Articular chondrocyte of knee joint (primary cell): ENCODE measurements around the gene SLC28A2. TPM values are rescaled to one million over a fixed set of nuclear protein-coding genes. Genes with fewer than 3 reads are reported as not detected.

ENCODE experiments used
- total RNA-seq: library from RNA; depleted of rRNA; stranded (reverse); fragments of >200 nt; gene quantifications from 2 replicates; pipeline ENCODE4 v1.2.3, GENCODE V29; 2012

SLC28A2 gene
- total RNA-seq = not detected in 2 replicates

GRCh38 chr15:45251888-45252287 is at the start of gene SLC28A2:
Gene SLC28A2, plus strand, starts transcription at chr15:45252234. Its CDS starts 982 bp downstream, at chr15:45253216.

Other genes starting within 250 kb of the SLC28A2 start
- 14.4 and 17.0 TPM in 2 replicates for gene SORD, start 229.0 kb upstream of the SLC28A2 start, total RNA-seq
- under 0.01 TPM in 1 of 2 replicates, not detected in the other for gene DUOX2, start 138.1 kb upstream of the SLC28A2 start, total RNA-seq
- not detected in 2 replicates for gene DUOXA2, start 137.9 kb upstream of the SLC28A2 start, total RNA-seq
- gene DUOXA1, start 122.4 kb upstream of the SLC28A2 start, total RNA-seq = under 0.01 TPM in 2 replicates
- gene DUOX1, start 122.2 kb upstream of the SLC28A2 start, total RNA-seq = under 0.01 and 0.13 TPM in 2 replicates
- 4.6 and 5.5 TPM in 2 replicates for gene SHF, start 64.3 kb upstream of the SLC28A2 start, total RNA-seq
- 0.39 and 0.76 TPM in 2 replicates for gene GATM, start 126.3 kb downstream of the SLC28A2 start, total RNA-seq